OCI-LY7 (cell line): ENCODE measurements around the gene CHCHD6. TPM values are rescaled to one million over a fixed set of nuclear protein-coding genes. Genes with fewer than 3 reads are reported as not detected.

Experiments
- BruUV-seq: library from RNA; stranded (reverse); fragments of 400-500 nt; replicated peaks from 2 replicates; lab custom pipeline; 2021; lab: Mats Ljungman, UMichigan
- CTCF ChIA-PET: fragments of 300-600 bp; sonication (Branson Sonifier 250); formaldehyde crosslinking; loops from one replicate; lab custom pipeline; 2022; ENCODE audit warnings: antibody characterized with exemption; ENCODE audit not compliant: unreplicated experiment; lab: Charles Lee
- POLR2A ChIA-PET: fragments of 300-600 bp; sonication (Branson Sonifier 250); formaldehyde crosslinking; loops from one replicate; lab custom pipeline; 2022; ENCODE audit warnings: antibody characterized with exemption; lab: Charles Lee
- DNase-seq: peaks from one replicate; pipeline ENCODE4 v3.0.0-alpha.2; 2015; ENCODE audit warnings: low spot score
- H2AFZ ChIP-seq: fragments of 200-600 bp; sonication (generic), shearing (Covaris generic); 2 replicates; pipeline ENCODE4 v1.6.1; 2014; ENCODE audit warnings: mild to moderate bottlenecking, antibody characterized with exemption, low read length, moderate library complexity
- H3K27ac ChIP-seq: fragments of 200-600 bp; sonication (generic); 2 replicates; pipeline ENCODE4 v1.5.1; 2014; ENCODE audit warnings: mixed run types, low read depth, mild to moderate bottlenecking, moderate library complexity, low read length, inconsistent platforms; ENCODE audit not compliant: poor library complexity, severe bottlenecking
- H3K36me3 ChIP-seq: fragments of 200-600 bp; sonication (generic); 2 replicates; pipeline ENCODE4 v1.6.1; 2014; ENCODE audit warnings: mild to moderate bottlenecking, antibody characterized with exemption, low read length, moderate library complexity, mixed read lengths; ENCODE audit not compliant: insufficient read depth
- H3K4me1 ChIP-seq: fragments of 200-600 bp; sonication (generic); 2 replicates; pipeline ENCODE4 v1.5.1; 2014; ENCODE audit warnings: mild to moderate bottlenecking, low read length; ENCODE audit not compliant: insufficient read depth, poor library complexity, severe bottlenecking
- H3K4me2 ChIP-seq: fragments of 200-600 bp; sonication (generic); 2 replicates; pipeline ENCODE4 v1.6.1; 2014; ENCODE audit warnings: mild to moderate bottlenecking, low read length
- H3K4me3 ChIP-seq: fragments of 200-600 bp; sonication (generic); 2 replicates; pipeline ENCODE4 v1.5.1; 2014; ENCODE audit warnings: mild to moderate bottlenecking, low read depth, low read length; ENCODE audit not compliant: poor library complexity, severe bottlenecking
- H3K79me2 ChIP-seq: fragments of 200-600 bp; sonication (generic); 2 replicates; pipeline ENCODE4 v1.6.1; 2016; ENCODE audit warnings: low read depth, mild to moderate bottlenecking, low read length, moderate library complexity, mixed read lengths; ENCODE audit not compliant: insufficient read depth
- H3K9me2 ChIP-seq: fragments of 200-600 bp; sonication (generic); 2 replicates; pipeline ENCODE4 v1.6.1; 2016; ENCODE audit warnings: mild to moderate bottlenecking, low read length, mixed read lengths; ENCODE audit not compliant: insufficient read depth
- H3K9me3 ChIP-seq: fragments of 200-600 bp; sonication (generic); 2 replicates; pipeline ENCODE4 v1.6.1; 2014; ENCODE audit warnings: mild to moderate bottlenecking, mixed run types, low read length, mixed read lengths
- H4K20me1 ChIP-seq: fragments of 200-600 bp; sonication (generic); 2 replicates; pipeline ENCODE4 v1.6.1; 2014; ENCODE audit warnings: mild to moderate bottlenecking, antibody characterized with exemption, low read length, moderate library complexity, mixed read lengths; ENCODE audit not compliant: insufficient read depth
- EZH2phosphoT487 ChIP-seq: fragments of 200-600 bp; sonication (generic); IDR thresholded peaks from 2 replicates; pipeline ENCODE4 v1.6.1; 2018; ENCODE audit warnings: low read depth, borderline replicate concordance, mild to moderate bottlenecking, mixed run types, antibody characterized with exemption, low read length, moderate library complexity, mixed read lengths
- intact Hi-C: fragments of 100-400 bp; cut with micrococcal nuclease; formaldehyde crosslinking; loops from one replicate; pipeline ENCODE4 v1.10.0; 2022; ENCODE audit not compliant: unreplicated experiment
- total RNA-seq, 2 experiments: library from RNA; depleted of rRNA in 1 of 2; stranded (reverse); fragments of >200 nt in 1 of 2; shearing (Covaris generic) in 1 of 2; gene quantifications; 2 replicates each; pipeline ENCODE4 v1.2.3, GENCODE V29; 2014 to 2022
- TF ChIP-seq, protein P1 (sequence below): fragments of 200-600 bp; sonication (generic); conservative IDR thresholded peaks from 2 replicates; pipeline ENCODE4 v1.5.1; 2014; ENCODE audit warnings: mild to moderate bottlenecking, antibody characterized with exemption, low read length, moderate library complexity, mixed read lengths

The CHCHD6 gene
- total RNA-seq, 2 experiments from 2014 or later, result 14.7 to 21.2 TPM

DNA sequence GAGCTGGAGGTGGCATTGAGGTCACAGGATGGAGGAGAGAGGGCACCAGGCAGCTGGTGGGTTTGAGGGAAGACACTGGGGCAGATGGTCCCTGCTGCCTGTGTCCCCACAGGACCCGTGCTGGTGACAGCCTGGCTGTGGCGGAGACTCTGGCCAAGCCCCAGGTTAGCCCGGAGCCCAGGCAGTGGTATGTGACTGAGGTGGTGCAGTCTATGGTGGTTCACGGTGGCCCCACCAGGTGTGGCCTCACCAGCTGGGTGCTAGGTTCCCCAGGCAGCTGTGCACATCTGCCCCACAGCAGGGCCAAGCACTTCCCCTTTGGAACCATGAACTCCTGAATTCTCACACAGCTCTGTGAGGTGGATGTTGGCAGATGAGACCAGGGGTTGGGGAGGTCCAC is 294.3 kb downstream of the CHCHD6 start:
- H3K4me2 ChIP-seq, result no peak overlapping the region
- H2AFZ ChIP-seq, result no peak overlapping the region
- no peaks in the 10 kb centered on the region for H3K9me3 ChIP-seq
- no peak overlapping the region for H3K4me3 ChIP-seq
- ChIA-PET CTCF (no interaction called here), POLR2A (no interaction called here)
- H3K79me2 ChIP-seq, result no peaks in the 10 kb centered on the region
- H3K4me1 ChIP-seq, result peaks cover 11% of the 10 kb centered on the region
- H3K9me2 ChIP-seq, result no peaks in the 10 kb centered on the region
- intact Hi-C loops, result no loop called here
- no peaks in the 10 kb centered on the region for H3K36me3 ChIP-seq
- H4K20me1 ChIP-seq, result no peaks in the 10 kb centered on the region
- no TSS peak for BruUV-seq
- TF ChIP-seq EZH2phosphoT487, result no peak
- TF ChIP-seq, protein P1, sequence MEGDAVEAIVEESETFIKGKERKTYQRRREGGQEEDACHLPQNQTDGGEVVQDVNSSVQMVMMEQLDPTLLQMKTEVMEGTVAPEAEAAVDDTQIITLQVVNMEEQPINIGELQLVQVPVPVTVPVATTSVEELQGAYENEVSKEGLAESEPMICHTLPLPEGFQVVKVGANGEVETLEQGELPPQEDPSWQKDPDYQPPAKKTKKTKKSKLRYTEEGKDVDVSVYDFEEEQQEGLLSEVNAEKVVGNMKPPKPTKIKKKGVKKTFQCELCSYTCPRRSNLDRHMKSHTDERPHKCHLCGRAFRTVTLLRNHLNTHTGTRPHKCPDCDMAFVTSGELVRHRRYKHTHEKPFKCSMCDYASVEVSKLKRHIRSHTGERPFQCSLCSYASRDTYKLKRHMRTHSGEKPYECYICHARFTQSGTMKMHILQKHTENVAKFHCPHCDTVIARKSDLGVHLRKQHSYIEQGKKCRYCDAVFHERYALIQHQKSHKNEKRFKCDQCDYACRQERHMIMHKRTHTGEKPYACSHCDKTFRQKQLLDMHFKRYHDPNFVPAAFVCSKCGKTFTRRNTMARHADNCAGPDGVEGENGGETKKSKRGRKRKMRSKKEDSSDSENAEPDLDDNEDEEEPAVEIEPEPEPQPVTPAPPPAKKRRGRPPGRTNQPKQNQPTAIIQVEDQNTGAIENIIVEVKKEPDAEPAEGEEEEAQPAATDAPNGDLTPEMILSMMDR, result no peak
- H3K27ac ChIP-seq, result no peak overlapping the region
- no peak for DNase-seq

DNA sequence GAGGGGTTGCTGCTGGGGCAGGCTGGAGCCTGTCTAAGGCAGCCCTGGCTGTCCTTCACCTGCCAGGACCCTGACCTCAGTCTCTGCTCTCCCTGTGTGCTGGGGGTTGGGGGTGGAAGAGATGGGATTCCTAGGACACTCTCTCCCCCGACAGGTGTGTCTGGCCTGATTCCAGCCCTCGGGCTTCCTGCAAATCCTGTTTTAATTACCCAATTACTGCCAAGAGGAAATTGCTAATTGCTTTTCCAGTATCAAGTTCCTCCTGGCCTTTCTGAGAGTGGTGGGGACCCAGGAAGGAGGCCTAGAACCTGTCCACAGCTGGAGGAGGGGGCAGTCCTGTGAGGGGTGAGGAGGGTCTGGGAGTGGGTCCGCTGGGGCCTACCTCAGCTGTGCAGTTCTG is 294.7 kb downstream of the CHCHD6 start:
- Histone ChIP-seq H3K27ac (no peak overlapping the region), H3K36me3 (no peaks in the 10 kb centered on the region), H4K20me1 (no peaks in the 10 kb centered on the region), H3K4me3 (no peak overlapping the region), H2AFZ (no peak overlapping the region), H3K4me1 (peaks cover 11% of the 10 kb centered on the region), H3K4me2 (no peak overlapping the region), H3K79me2 (no peaks in the 10 kb centered on the region), H3K9me3 (no peaks in the 10 kb centered on the region), H3K9me2 (no peaks in the 10 kb centered on the region)
- intact Hi-C loops, result no loop called here
- ChIA-PET CTCF (no interaction called here), POLR2A (no interaction called here)
- BruUV-seq, result no TSS peak
- no peak for TF ChIP-seq EZH2phosphoT487
- TF ChIP-seq, protein P1, result no peak
- no peak for DNase-seq

DNA sequence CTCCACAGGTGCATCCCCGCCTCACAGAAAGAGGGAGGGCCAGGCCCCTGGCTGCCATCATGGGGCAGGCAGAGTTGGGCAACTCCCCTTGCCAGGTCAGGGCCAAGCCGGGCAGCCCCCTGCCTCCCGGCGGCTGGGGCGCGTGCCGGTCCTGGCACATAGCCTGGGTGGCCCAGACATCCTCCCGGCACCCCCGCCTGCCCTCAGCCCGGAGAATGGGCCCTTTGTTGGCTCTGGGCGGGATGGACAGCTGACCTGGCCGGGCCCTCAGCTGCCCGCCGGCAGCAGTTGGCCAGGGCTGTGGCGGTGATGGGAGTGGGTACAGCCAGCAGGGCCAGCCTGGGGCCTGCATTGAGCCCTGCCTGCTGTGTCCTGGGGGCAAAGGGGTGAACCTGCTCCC is 295.3 kb downstream of the CHCHD6 start:
- POLR2A ChIA-PET, result no interaction called here
- Histone ChIP-seq H3K79me2 (no peaks in the 10 kb centered on the region), H2AFZ (no peak overlapping the region), H3K4me2 (no peak overlapping the region), H3K4me1 (peaks cover 11% of the 10 kb centered on the region), H3K4me3 (no peak overlapping the region), H3K9me3 (no peaks in the 10 kb centered on the region), H4K20me1 (no peaks in the 10 kb centered on the region), H3K9me2 (no peaks in the 10 kb centered on the region), H3K27ac (no peak overlapping the region), H3K36me3 (no peaks in the 10 kb centered on the region)
- CTCF ChIA-PET, result no interaction called here
- intact Hi-C loops, result no loop called here
- DNase-seq, result no peak
- no TSS peak for BruUV-seq
- no peak for TF ChIP-seq EZH2phosphoT487
- TF ChIP-seq, protein P1, result no peak
